HepG2 (cell line): ENCODE measurements around the gene DAAM1. TPM values are rescaled to one million over a fixed set of nuclear protein-coding genes. Genes with fewer than 3 reads are reported as not detected.
A peak's percentile ranks its signal among the peaks of the same experiment; 100 is the strongest.

Source experiments
- ATAC-seq: fragments of 200-7000 bp; cut with Tn5 transposase; 3 replicates; pipeline ENCODE4 v1.9.1; 2020; ENCODE audit warnings: mild to moderate bottlenecking, moderate library complexity
- BruUV-seq: library from RNA; stranded (reverse); fragments of 400-500 nt; replicated peaks from 2 replicates; lab custom pipeline; 2021; lab: Mats Ljungman, UMichigan
- CTCF ChIA-PET: fragments of 300-600 bp; formaldehyde crosslinking; extraction: SDS; loops from one replicate; lab custom pipeline; 2021; ENCODE audit warnings: low total read pairs, inconsistent platforms, low intra/inter-chr PET ratio; lab: Yijun Ruan, JAX
- POLR2A ChIA-PET: fragments of 350-600 bp; sonication (Branson Sonifier 250); formaldehyde crosslinking; loops from one replicate; lab custom pipeline; 2020; ENCODE audit warnings: antibody characterized with exemption, inconsistent platforms; lab: Yijun Ruan, JAX
- DNase-seq: peaks from one replicate; pipeline ENCODE4 v3.0.0-alpha.2; 2015; ENCODE audit warnings: low spot score
- FAIRE-seq: peaks from 3 replicates; lab custom pipeline; 2011; peaks lifted over from hg19 to GRCh38; lab: Jason Lieb, UNC
- H2AFZ ChIP-seq: one replicate; pipeline ENCODE4 v1.6.1; 2011; ENCODE audit warnings: low read length, inconsistent platforms
- H3K27ac ChIP-seq: fragments of 300-600 bp; 3 replicates; pipeline ENCODE4 v1.8.0; 2011; ENCODE audit warnings: mixed run types, mild to moderate bottlenecking, mixed read lengths, low read length, inconsistent platforms; ENCODE audit not compliant: insufficient read depth; ENCODE audit errors: extremely low read length
- H3K27me3 ChIP-seq, 2 experiments: fragments of 200-600 bp in 1 of 2; 2 replicates in 1 of 2; 3 replicates in 1 of 2; pipeline versions ENCODE4 v1.6.0 to v1.8.0; 2011; ENCODE audit warnings: low read length in 2 of 2, mild to moderate bottlenecking in 2 of 2, moderate library complexity in 2 of 2, inconsistent platforms in 1 of 2; ENCODE audit not compliant: insufficient read depth in 2 of 2, control insufficient read depth in 1 of 2
- H3K36me3 ChIP-seq, 2 experiments: fragments of 200-600 bp in 1 of 2; replicated peaks in 1 of 2; 2 replicates in 1 of 2; 3 replicates in 1 of 2; pipeline versions ENCODE4 v1.5.1 to v1.8.0; 2011; ENCODE audit warnings: low read length in 2 of 2, inconsistent platforms in 1 of 2; ENCODE audit not compliant: insufficient read depth in 2 of 2, control insufficient read depth in 1 of 2
- H3K4me1 ChIP-seq: 2 replicates; pipeline ENCODE4 v1.5.1; 2012; ENCODE audit warnings: low read length, inconsistent platforms; ENCODE audit not compliant: insufficient read depth
- H3K4me2 ChIP-seq: 2 replicates; pipeline ENCODE4 v1.6.0; 2011; ENCODE audit warnings: low read depth, low read length, inconsistent platforms
- H3K4me3 ChIP-seq, 3 experiments: fragments of 200-600 bp in 1 of 3; sonication (generic), shearing (Covaris generic) in 1 of 3; replicated peaks in 1 of 3; 2 replicates each; pipeline ENCODE4 v1.5.1; 2011 to 2016; ENCODE audit warnings: low read length in 3 of 3, inconsistent platforms in 2 of 3, low read depth in 2 of 3, mild to moderate bottlenecking in 2 of 3, control low read depth in 1 of 3, mixed read lengths in 1 of 3; ENCODE audit not compliant: insufficient read depth in 1 of 3
- H3K79me2 ChIP-seq: one replicate; pipeline ENCODE4 v1.6.1; 2011; ENCODE audit warnings: low read length, inconsistent platforms; ENCODE audit not compliant: insufficient read depth
- H3K9ac ChIP-seq: 2 replicates; pipeline ENCODE4 v1.6.0; 2011; ENCODE audit warnings: mild to moderate bottlenecking, low read depth, low read length, inconsistent platforms; ENCODE audit not compliant: insufficient read depth
- H3K9me3 ChIP-seq: 2 replicates; pipeline ENCODE4 v1.5.1; 2012; ENCODE audit warnings: mild to moderate bottlenecking, low read length
- H4K20me1 ChIP-seq: 2 replicates; pipeline ENCODE4 v1.6.0; 2011; ENCODE audit warnings: inconsistent platforms, mild to moderate bottlenecking, low read length, moderate library complexity; ENCODE audit not compliant: insufficient read depth
- ATF4 ChIP-seq, 2 experiments: fragments of 450-650 bp in 1 of 2; sonication (generic) in 1 of 2; formaldehyde crosslinking; IDR thresholded peaks; 2 replicates each; pipeline versions ENCODE4 v1.5.0 to v1.8.0; 2020 to 2022; ENCODE audit warnings: mild to moderate bottlenecking in 1 of 2, missing genetic modification reagents in 1 of 2
- CAMTA2 ChIP-seq: sonication (generic); formaldehyde crosslinking; IDR thresholded peaks from 2 replicates; pipeline ENCODE4 v1.4.0; 2020; ENCODE audit warnings: mild to moderate bottlenecking, missing genetic modification reagents, borderline replicate concordance
- HNF4A ChIP-seq: sonication (generic); formaldehyde crosslinking; IDR thresholded peaks from 2 replicates; pipeline ENCODE4 v1.4.0; 2020; ENCODE audit warnings: missing genetic modification reagents
- IRF9 ChIP-seq: sonication (generic); formaldehyde crosslinking; IDR thresholded peaks from 2 replicates; pipeline ENCODE4 v1.8.0; 2022; ENCODE audit warnings: missing genetic modification reagents, mild to moderate bottlenecking, borderline replicate concordance
- ISL2 ChIP-seq: sonication (generic); formaldehyde crosslinking; IDR thresholded peaks from 2 replicates; pipeline ENCODE4 v1.5.0; 2020; ENCODE audit warnings: missing genetic modification reagents
- MEF2D ChIP-seq: sonication (generic); formaldehyde crosslinking; IDR thresholded peaks from 2 replicates; pipeline ENCODE4 v1.5.1; 2020; ENCODE audit warnings: mild to moderate bottlenecking, missing genetic modification reagents
- NCOR1 ChIP-seq: fragments of 200-600 bp; sonication (generic); IDR thresholded peaks from 2 replicates; pipeline ENCODE4 v1.7.0; 2017; ENCODE audit warnings: antibody characterized with exemption, low read length, borderline replicate concordance
- NFIC ChIP-seq: IDR thresholded peaks from 2 replicates; pipeline ENCODE4 v1.6.1; 2012; ENCODE audit warnings: mild to moderate bottlenecking, low read length, inconsistent platforms
- SNRNP70 ChIP-seq: fragments of 200-400 bp; formaldehyde crosslinking; IDR thresholded peaks from 2 replicates; pipeline ENCODE4 v1.6.1; 2017; ENCODE audit warnings: mild to moderate bottlenecking, low read depth, low read length, moderate library complexity
- SOX13 ChIP-seq, 3 experiments: fragments of 450-650 bp in 1 of 3; sonication (generic) in 1 of 3; formaldehyde crosslinking in 1 of 3; IDR thresholded peaks in 2 of 3; conservative IDR thresholded peaks in 1 of 3; 2 replicates each; pipeline versions ENCODE4 v1.5.0 to v1.6.1; 2016 to 2020; ENCODE audit warnings: antibody characterized with exemption in 1 of 3, mild to moderate bottlenecking in 1 of 3, missing compliant biosample characterization in 1 of 3, missing genetic modification reagents in 1 of 3, moderate library complexity in 1 of 3
- TBX2 ChIP-seq: sonication (generic); formaldehyde crosslinking; IDR thresholded peaks from 2 replicates; pipeline ENCODE4 v1.5.0; 2020; ENCODE audit warnings: missing genetic modification reagents, mild to moderate bottlenecking, borderline replicate concordance
- TCF7L2 ChIP-seq: IDR thresholded peaks from 2 replicates; pipeline ENCODE4 v1.6.1; 2011; ENCODE audit warnings: mild to moderate bottlenecking, low read depth, low read length, moderate library complexity
- UBTF ChIP-seq: sonication (generic); formaldehyde crosslinking; IDR thresholded peaks from 2 replicates; pipeline ENCODE4 v1.4.0; 2020; ENCODE audit warnings: mild to moderate bottlenecking, missing genetic modification reagents
- ZFP37 ChIP-seq: sonication (generic); formaldehyde crosslinking; IDR thresholded peaks from 2 replicates; pipeline ENCODE4 v1.4.0; 2020; ENCODE audit warnings: missing genetic modification reagents, borderline replicate concordance
- ZKSCAN1 ChIP-seq: fragments of 150-350 bp; IDR thresholded peaks from 2 replicates; pipeline ENCODE4 v1.6.1; 2014; ENCODE audit warnings: low read length
- ZNF12 ChIP-seq: sonication (generic); formaldehyde crosslinking; IDR thresholded peaks from 2 replicates; pipeline ENCODE4 v1.5.0; 2020; ENCODE audit warnings: missing genetic modification reagents
- ZNF446 ChIP-seq: sonication (generic); formaldehyde crosslinking; IDR thresholded peaks from 2 replicates; pipeline ENCODE4 v1.5.0; 2020; ENCODE audit warnings: mild to moderate bottlenecking, missing genetic modification reagents
- ZNF816 ChIP-seq: sonication (generic); formaldehyde crosslinking; IDR thresholded peaks from 2 replicates; pipeline ENCODE4 v1.8.0; 2022; ENCODE audit warnings: missing genetic modification reagents, mild to moderate bottlenecking, borderline replicate concordance
- WGBS: methylation state at CpG from one replicate; pipeline ENCODE4 v1.1.6; 2017; ENCODE audit warnings: low lambda C conversion rate; 5-methylcytosine and 5-hydroxymethylcytosine counted together
- in situ Hi-C: cut with HindIII; loops from 2 replicates; pipeline ENCODE4 v1.10.0; 2017; ENCODE audit warnings: low pct_unique_long_range_greater_than_20kb; ENCODE audit not compliant: extremely low pct_ligation_motif_present
- intact Hi-C: fragments of 100-400 bp; cut with micrococcal nuclease; formaldehyde crosslinking; loops from one replicate; pipeline ENCODE4 v1.10.0; 2022; ENCODE audit not compliant: unreplicated experiment
- polyA plus RNA-seq, 8 experiments: library from polyadenylated mRNA; depleted of rRNA in 3 of 8; stranded (reverse) in 7 of 8; unstranded in 1 of 8; fragments of >200 nt; fragmentation: Illumina TruSeq in 4 of 8; extraction: Trizol in 4 of 8; gene quantifications; 2 replicates each; pipeline versions ENCODE4 v1.2.1 to v1.2.3, GENCODE V29; 2011 to 2016; ENCODE audit warnings: low read depth in 4 of 8, missing spikeins in 1 of 8, mixed read lengths in 1 of 8; ENCODE audit not compliant: insufficient read depth in 1 of 8
- total RNA-seq, 5 experiments: library from RNA; depleted of rRNA; stranded (reverse); fragments of >200 nt; fragmentation: Illumina TruSeq; extraction: Trizol; gene quantifications; 2 replicates each; pipeline ENCODE4 v1.2.3, GENCODE V29; 2016; ENCODE audit warnings: low read depth in 1 of 5

Gene DAAM1
- total and polyA plus RNA-seq, 2 of the 13 experiments (the other 11 are each of a cell fraction or from before 2014, with no cell fraction given), result 10.9 to 24.5 TPM

- no peak for TF ChIP-seq SOX13 (IDR thresholded peaks at IDR 0.05)
- TF ChIP-seq SOX13 (CRISPR knock-in tag; conservative IDR thresholded peaks at IDR 0.05 in 1 of 2, IDR thresholded peaks at IDR 0.05 in 1 of 2), result peak in 1 of 2 experiments; percentile 31; a peak in 1 of 4 replicates
- no peak for TF ChIP-seq SNRNP70
- peak; percentile 21; the same call in 1 of the 2 replicates for TF ChIP-seq HNF4A (CRISPR knock-in tag)
- TF ChIP-seq ZNF446 (CRISPR knock-in tag), result no peak
- TF ChIP-seq, all 625 proteins: peak for 91
Observed at GRCh38 chr14:59215322-59215721, 26.9 kb downstream of the DAAM1 start (continued).

DNA sequence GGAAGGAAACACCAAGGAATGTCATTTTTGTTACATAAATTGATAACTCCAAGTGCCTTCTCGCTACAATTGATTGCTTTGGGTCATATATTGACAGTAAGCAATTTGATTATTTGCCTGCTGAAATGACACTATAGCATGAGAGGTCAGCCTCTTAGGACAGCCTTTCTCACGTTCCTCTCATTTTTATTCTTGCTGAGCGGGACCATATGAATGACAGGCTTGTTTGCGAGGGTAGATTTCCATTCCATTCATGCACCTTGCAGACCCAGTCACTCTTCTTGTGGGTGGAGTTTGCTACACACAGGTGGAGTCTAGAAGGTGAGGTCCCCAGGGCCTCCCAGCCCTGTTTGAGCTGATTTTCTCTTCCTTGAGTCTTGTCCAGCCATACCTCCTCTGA is 27.3 kb downstream of the DAAM1 start:
- no peak overlapping the region for H2AFZ ChIP-seq
- peak; percentile 58 for ATAC-seq
- no peaks in the 10 kb centered on the region; the same call in 1 of the 2 replicates for H4K20me1 ChIP-seq
- in situ Hi-C loops (no loop called here), intact Hi-C loops (loop anchor here (1.0 to 5.0 kb wide), 2 partner anchors 27 to 37 kb away; partner anchors contain the start of gene DAAM1)
- no peak for FAIRE-seq
- no TSS peak for BruUV-seq
- H3K4me3 ChIP-seq, result peak overlapping the region; percentile 19 to 63 (median 38); a peak in 5 of 6 replicates
- no peaks in the 10 kb centered on the region for H3K27me3 ChIP-seq
- DNase-seq, result peak; percentile 38
- 29% methylated on average over 3 of the region's 4 CpGs for WGBS
- peak overlapping the region; percentile 62 for H3K27ac ChIP-seq
- H3K4me2 ChIP-seq, result peak overlapping the region; percentile 89
- no peaks in the 10 kb centered on the region for H3K36me3 ChIP-seq
- peak overlapping the region; percentile 54 for H3K9ac ChIP-seq
- ChIA-PET POLR2A (interaction anchor here (1.0 to 1.9 kb wide), 3 partner anchors 27 to 268 kb away, joined by 3 to 5 read pairs (median 3); partner anchors contain the start of genes DAAM1, JKAMP and L3HYPDH), CTCF (no interaction called here)
- peaks cover 61% of the 10 kb centered on the region for H3K79me2 ChIP-seq
- peaks cover 64% of the 10 kb centered on the region for H3K4me1 ChIP-seq
- H3K9me3 ChIP-seq, result no peaks in the 10 kb centered on the region
- TF ChIP-seq NCOR1, result no peak
- peak; percentile 5; the same call in 1 of the 2 replicates for TF ChIP-seq UBTF (CRISPR knock-in tag)
- 0 out of 2 replicates have a peak, but pooled peaks have one; percentile 6 for TF ChIP-seq ZNF12 (CRISPR knock-in tag)
- TF ChIP-seq TBX2 (CRISPR knock-in tag), result no peak
- TF ChIP-seq ATF4 (CRISPR knock-in tag; IDR thresholded peaks at IDR 0.05), result no peak
- TF ChIP-seq CAMTA2 (CRISPR knock-in tag), result no peak
- TF ChIP-seq ZKSCAN1, result no peak
- 0 out of 2 replicates have a peak, but pooled peaks have one; percentile 8 for TF ChIP-seq MEF2D (CRISPR knock-in tag)
- TF ChIP-seq IRF9 (CRISPR knock-in tag), result no peak
- TF ChIP-seq TCF7L2, result no peak
- TF ChIP-seq ZFP37, result no peak
- TF ChIP-seq NFIC, result no peak
- TF ChIP-seq ZNF816, result no peak
- peak; percentile 16; the same call in 1 of the 2 replicates for TF ChIP-seq ISL2
